HepG2 (cell line): Measurements from ENCODE around the gene VPS37B. TPM values are rescaled to one million over a fixed set of nuclear protein-coding genes. Genes with fewer than 3 reads are reported as not detected.

Experiments
- KDM2A ChIP-seq: sonication (generic); formaldehyde crosslinking; IDR thresholded peaks from 2 replicates; pipeline ENCODE4 v1.4.0; 2020; ENCODE audit warnings: low read depth, missing genetic modification reagents, borderline replicate concordance
- KLF12 ChIP-seq: sonication (generic); formaldehyde crosslinking; IDR thresholded peaks from 2 replicates; pipeline ENCODE4 v1.4.0; 2020; ENCODE audit warnings: missing genetic modification reagents, borderline replicate concordance
- SALL1 ChIP-seq: sonication (generic); formaldehyde crosslinking; IDR thresholded peaks from 2 replicates; pipeline ENCODE4 v1.8.0; 2022; ENCODE audit warnings: mild to moderate bottlenecking, missing genetic modification reagents
- TARDBP ChIP-seq: sonication (generic); formaldehyde crosslinking; IDR thresholded peaks from 2 replicates; pipeline ENCODE4 v1.8.0; 2022; ENCODE audit warnings: mild to moderate bottlenecking, missing genetic modification reagents
- XRCC5 ChIP-seq: fragments of 200-400 bp; formaldehyde crosslinking; optimal IDR thresholded peaks from 2 replicates; pipeline ENCODE3; 2017; ENCODE audit warnings: mild to moderate bottlenecking, low read length
- ZNF121 ChIP-seq: sonication (generic); formaldehyde crosslinking; IDR thresholded peaks from 2 replicates; pipeline ENCODE4 v1.5.0; 2020; ENCODE audit warnings: mild to moderate bottlenecking, missing genetic modification reagents
- ZNF264 ChIP-seq: sonication (generic); formaldehyde crosslinking; IDR thresholded peaks from 2 replicates; pipeline ENCODE4 v1.4.0; 2020; ENCODE audit warnings: missing genetic modification reagents
- ZNF446 ChIP-seq: sonication (generic); formaldehyde crosslinking; IDR thresholded peaks from 2 replicates; pipeline ENCODE4 v1.5.0; 2020; ENCODE audit warnings: mild to moderate bottlenecking, missing genetic modification reagents
- ZNF556 ChIP-seq: sonication (generic); formaldehyde crosslinking; IDR thresholded peaks from 2 replicates; pipeline ENCODE4 v1.4.0; 2020; ENCODE audit warnings: mild to moderate bottlenecking, missing genetic modification reagents, borderline replicate concordance
- ZNF564 ChIP-seq: sonication (generic); formaldehyde crosslinking; IDR thresholded peaks from 2 replicates; pipeline ENCODE4 v1.8.1; 2023; ENCODE audit warnings: mild to moderate bottlenecking, missing genetic modification reagents
- ZNF570 ChIP-seq: sonication (generic); formaldehyde crosslinking; IDR thresholded peaks from 2 replicates; pipeline ENCODE4 v1.4.0; 2020; ENCODE audit warnings: mild to moderate bottlenecking, missing genetic modification reagents, borderline replicate concordance
- ZNF737 ChIP-seq: sonication (generic); formaldehyde crosslinking; IDR thresholded peaks from 2 replicates; pipeline ENCODE4 v1.5.0; 2020; ENCODE audit warnings: missing genetic modification reagents, mild to moderate bottlenecking, borderline replicate concordance
- ZNF773 ChIP-seq: sonication (generic); formaldehyde crosslinking; IDR thresholded peaks from 2 replicates; pipeline ENCODE4 v1.4.0; 2020; ENCODE audit warnings: missing genetic modification reagents, borderline replicate concordance
- polyA plus RNA-seq, 8 experiments: library from polyadenylated mRNA; depleted of rRNA in 3 of 8; stranded (reverse) in 7 of 8; unstranded in 1 of 8; fragments of >200 nt; fragmentation: Illumina TruSeq in 4 of 8; extraction: Trizol in 4 of 8; gene quantifications; 2 replicates each; pipeline versions ENCODE4 v1.2.1 to v1.2.3, GENCODE V29; 2011 to 2016; ENCODE audit warnings: low read depth in 4 of 8, missing spikeins in 1 of 8, mixed read lengths in 1 of 8; ENCODE audit not compliant: insufficient read depth in 1 of 8
- total RNA-seq, 5 experiments: library from RNA; depleted of rRNA; stranded (reverse); fragments of >200 nt; fragmentation: Illumina TruSeq; extraction: Trizol; gene quantifications; 2 replicates each; pipeline ENCODE4 v1.2.3, GENCODE V29; 2016; ENCODE audit warnings: low read depth in 1 of 5
- TF ChIP-seq, protein P1 (sequence below): sonication (generic); formaldehyde crosslinking; IDR thresholded peaks from 2 replicates; pipeline ENCODE4 v1.8.0; 2022; ENCODE audit warnings: mild to moderate bottlenecking, missing genetic modification reagents; ENCODE audit not compliant: insufficient replicate concordance
- TF ChIP-seq, protein P2 (sequence below): IDR thresholded peaks from 2 replicates; pipeline ENCODE4 v1.6.1; 2016; ENCODE audit warnings: missing compliant biosample characterization, missing genetic modification reagents, borderline replicate concordance
- TF ChIP-seq, protein P3 (sequence below): sonication (generic); formaldehyde crosslinking; IDR thresholded peaks from 2 replicates; pipeline ENCODE4 v1.4.0; 2020; ENCODE audit warnings: missing genetic modification reagents
- TF ChIP-seq, protein P4 (sequence below): sonication (generic); formaldehyde crosslinking; IDR thresholded peaks from 2 replicates; pipeline ENCODE4 v1.4.0; 2020; ENCODE audit warnings: missing genetic modification reagents, low read depth, mild to moderate bottlenecking, borderline replicate concordance
- TF ChIP-seq, protein P5 (sequence below): sonication (generic); formaldehyde crosslinking; IDR thresholded peaks from 2 replicates; pipeline ENCODE4 v1.5.1; 2020; ENCODE audit warnings: mild to moderate bottlenecking, missing genetic modification reagents, moderate library complexity
- TF ChIP-seq, protein P6 (sequence below): sonication (generic); formaldehyde crosslinking; IDR thresholded peaks from 2 replicates; pipeline ENCODE4 v1.5.0; 2020; ENCODE audit warnings: mild to moderate bottlenecking, missing genetic modification reagents

Gene VPS37B
- total and polyA plus RNA-seq, 2 of the 13 experiments (the other 11 are each of a cell fraction or from before 2014, with no cell fraction given), result 4.6 to 5.3 TPM

DNA sequence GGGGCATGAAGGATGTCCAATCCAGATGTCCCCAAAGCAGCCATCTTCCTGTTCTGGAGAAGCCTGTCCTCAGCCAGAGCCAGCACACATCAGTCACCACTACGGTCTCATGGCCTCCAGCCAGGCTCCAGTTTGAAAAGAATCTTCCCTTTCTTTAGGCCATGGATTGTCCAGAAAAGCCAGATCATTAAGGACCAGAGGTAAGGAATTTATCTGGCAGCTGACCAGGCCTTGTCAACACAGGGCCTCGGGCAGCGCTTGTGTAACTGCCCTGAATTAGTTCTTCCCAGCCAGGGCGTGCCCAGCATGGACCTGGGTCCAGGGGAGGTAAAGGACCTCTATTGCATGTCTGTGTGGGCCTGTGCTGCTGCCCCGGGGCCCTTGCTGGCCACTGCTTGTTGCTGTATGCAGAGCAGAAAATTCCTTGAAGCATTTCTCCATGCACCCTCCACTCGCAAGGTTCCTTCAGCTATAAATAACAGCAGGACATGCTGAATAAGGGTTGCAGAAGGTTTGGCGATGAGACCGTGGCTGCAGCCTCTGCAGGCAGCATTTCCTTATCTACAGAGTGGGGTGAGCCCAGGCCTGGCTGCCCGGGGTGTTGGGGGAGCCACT, 21.7 kb upstream of the VPS37B start (continued):
- TF ChIP-seq, protein P1, sequence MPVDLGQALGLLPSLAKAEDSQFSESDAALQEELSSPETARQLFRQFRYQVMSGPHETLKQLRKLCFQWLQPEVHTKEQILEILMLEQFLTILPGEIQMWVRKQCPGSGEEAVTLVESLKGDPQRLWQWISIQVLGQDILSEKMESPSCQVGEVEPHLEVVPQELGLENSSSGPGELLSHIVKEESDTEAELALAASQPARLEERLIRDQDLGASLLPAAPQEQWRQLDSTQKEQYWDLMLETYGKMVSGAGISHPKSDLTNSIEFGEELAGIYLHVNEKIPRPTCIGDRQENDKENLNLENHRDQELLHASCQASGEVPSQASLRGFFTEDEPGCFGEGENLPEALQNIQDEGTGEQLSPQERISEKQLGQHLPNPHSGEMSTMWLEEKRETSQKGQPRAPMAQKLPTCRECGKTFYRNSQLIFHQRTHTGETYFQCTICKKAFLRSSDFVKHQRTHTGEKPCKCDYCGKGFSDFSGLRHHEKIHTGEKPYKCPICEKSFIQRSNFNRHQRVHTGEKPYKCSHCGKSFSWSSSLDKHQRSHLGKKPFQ (CRISPR knock-in tag), result no peak
- no peak for TF ChIP-seq ZNF773 (CRISPR knock-in tag)
- TF ChIP-seq, protein P2, sequence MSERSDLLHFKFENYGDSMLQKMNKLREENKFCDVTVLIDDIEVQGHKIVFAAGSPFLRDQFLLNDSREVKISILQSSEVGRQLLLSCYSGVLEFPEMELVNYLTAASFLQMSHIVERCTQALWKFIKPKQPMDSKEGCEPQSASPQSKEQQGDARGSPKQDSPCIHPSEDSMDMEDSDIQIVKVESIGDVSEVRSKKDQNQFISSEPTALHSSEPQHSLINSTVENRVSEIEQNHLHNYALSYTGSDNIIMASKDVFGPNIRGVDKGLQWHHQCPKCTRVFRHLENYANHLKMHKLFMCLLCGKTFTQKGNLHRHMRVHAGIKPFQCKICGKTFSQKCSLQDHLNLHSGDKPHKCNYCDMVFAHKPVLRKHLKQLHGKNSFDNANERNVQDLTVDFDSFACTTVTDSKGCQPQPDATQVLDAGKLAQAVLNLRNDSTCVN (CRISPR knock-in tag), result peak; percentile 81; the same call in 1 of the 2 replicates
- TF ChIP-seq ZNF446, result no peak
- TF ChIP-seq XRCC5, result no peak
- TF ChIP-seq ZNF556 (CRISPR knock-in tag), result no peak
- peak; percentile 82 for TF ChIP-seq SALL1 (CRISPR knock-in tag)
- peak; percentile 80 for TF ChIP-seq ZNF121
- TF ChIP-seq, protein P3, sequence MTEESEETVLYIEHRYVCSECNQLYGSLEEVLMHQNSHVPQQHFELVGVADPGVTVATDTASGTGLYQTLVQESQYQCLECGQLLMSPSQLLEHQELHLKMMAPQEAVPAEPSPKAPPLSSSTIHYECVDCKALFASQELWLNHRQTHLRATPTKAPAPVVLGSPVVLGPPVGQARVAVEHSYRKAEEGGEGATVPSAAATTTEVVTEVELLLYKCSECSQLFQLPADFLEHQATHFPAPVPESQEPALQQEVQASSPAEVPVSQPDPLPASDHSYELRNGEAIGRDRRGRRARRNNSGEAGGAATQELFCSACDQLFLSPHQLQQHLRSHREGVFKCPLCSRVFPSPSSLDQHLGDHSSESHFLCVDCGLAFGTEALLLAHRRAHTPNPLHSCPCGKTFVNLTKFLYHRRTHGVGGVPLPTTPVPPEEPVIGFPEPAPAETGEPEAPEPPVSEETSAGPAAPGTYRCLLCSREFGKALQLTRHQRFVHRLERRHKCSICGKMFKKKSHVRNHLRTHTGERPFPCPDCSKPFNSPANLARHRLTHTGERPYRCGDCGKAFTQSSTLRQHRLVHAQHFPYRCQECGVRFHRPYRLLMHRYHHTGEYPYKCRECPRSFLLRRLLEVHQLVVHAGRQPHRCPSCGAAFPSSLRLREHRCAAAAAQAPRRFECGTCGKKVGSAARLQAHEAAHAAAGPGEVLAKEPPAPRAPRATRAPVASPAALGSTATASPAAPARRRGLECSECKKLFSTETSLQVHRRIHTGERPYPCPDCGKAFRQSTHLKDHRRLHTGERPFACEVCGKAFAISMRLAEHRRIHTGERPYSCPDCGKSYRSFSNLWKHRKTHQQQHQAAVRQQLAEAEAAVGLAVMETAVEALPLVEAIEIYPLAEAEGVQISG (CRISPR knock-in tag), result peak; percentile 50
- TF ChIP-seq, protein P4, sequence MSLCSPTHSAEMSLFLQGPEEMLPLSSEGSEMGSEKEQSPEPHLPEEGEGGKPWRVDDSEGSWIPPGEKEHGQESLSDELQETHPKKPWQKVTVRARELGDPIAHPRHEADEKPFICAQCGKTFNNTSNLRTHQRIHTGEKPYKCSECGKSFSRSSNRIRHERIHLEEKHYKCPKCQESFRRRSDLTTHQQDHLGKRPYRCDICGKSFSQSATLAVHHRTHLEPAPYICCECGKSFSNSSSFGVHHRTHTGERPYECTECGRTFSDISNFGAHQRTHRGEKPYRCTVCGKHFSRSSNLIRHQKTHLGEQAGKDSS, result 0 out of 2 replicates have a peak, but pooled peaks have one; percentile 33
- TF ChIP-seq, protein P5, sequence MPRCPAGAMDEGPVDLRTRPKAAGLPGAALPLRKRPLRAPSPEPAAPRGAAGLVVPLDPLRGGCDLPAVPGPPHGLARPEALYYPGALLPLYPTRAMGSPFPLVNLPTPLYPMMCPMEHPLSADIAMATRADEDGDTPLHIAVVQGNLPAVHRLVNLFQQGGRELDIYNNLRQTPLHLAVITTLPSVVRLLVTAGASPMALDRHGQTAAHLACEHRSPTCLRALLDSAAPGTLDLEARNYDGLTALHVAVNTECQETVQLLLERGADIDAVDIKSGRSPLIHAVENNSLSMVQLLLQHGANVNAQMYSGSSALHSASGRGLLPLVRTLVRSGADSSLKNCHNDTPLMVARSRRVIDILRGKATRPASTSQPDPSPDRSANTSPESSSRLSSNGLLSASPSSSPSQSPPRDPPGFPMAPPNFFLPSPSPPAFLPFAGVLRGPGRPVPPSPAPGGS, result no peak
- no peak for TF ChIP-seq ZNF570 (CRISPR knock-in tag)
- 0 out of 2 replicates have a peak, but pooled peaks have one; percentile 32 for TF ChIP-seq ZNF264
- TF ChIP-seq ZNF564 (CRISPR knock-in tag), result peak; percentile 66; the same call in 1 of the 2 replicates
- no peak for TF ChIP-seq ZNF737 (CRISPR knock-in tag)
- TF ChIP-seq, protein P6, sequence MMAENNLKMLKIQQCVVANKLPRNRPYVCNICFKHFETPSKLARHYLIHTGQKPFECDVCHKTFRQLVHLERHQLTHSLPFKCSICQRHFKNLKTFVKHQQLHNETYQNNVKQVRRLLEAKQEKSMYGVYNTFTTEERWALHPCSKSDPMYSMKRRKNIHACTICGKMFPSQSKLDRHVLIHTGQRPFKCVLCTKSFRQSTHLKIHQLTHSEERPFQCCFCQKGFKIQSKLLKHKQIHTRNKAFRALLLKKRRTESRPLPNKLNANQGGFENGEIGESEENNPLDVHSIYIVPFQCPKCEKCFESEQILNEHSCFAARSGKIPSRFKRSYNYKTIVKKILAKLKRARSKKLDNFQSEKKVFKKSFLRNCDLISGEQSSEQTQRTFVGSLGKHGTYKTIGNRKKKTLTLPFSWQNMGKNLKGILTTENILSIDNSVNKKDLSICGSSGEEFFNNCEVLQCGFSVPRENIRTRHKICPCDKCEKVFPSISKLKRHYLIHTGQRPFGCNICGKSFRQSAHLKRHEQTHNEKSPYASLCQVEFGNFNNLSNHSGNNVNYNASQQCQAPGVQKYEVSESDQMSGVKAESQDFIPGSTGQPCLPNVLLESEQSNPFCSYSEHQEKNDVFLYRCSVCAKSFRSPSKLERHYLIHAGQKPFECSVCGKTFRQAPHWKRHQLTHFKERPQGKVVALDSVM, result peak; percentile 51; the same call in 1 of the 2 replicates
- peak; percentile 49; the same call in 1 of the 2 replicates for TF ChIP-seq KLF12
- no peak; the same call in 1 of the 2 replicates for TF ChIP-seq KDM2A (CRISPR knock-in tag)
- 0 out of 2 replicates have a peak, but pooled peaks have one; percentile 17 for TF ChIP-seq TARDBP (CRISPR knock-in tag)
